Neural cell (in vitro differentiated cells): ENCODE results near the gene SLIT3. TPM values are rescaled to one million over a fixed set of nuclear protein-coding genes. Genes with fewer than 3 reads are reported as not detected.

Experiments
- H2AFZ ChIP-seq: fragments of 200-600, 300-800 bp; sonication (generic), shearing (Covaris generic); 2 replicates; pipeline ENCODE4 v1.6.0; 2014; ENCODE audit warnings: low read depth, mild to moderate bottlenecking, antibody characterized with exemption, low read length, moderate library complexity
- H3F3A ChIP-seq: fragments of 200-600 bp; shearing (Covaris generic); 2 replicates; pipeline ENCODE4 v1.6.1; 2016; ENCODE audit warnings: mild to moderate bottlenecking, moderate library complexity, mixed read lengths, antibody characterized with exemption, low read length; ENCODE audit not compliant: insufficient read depth, poor library complexity, severe bottlenecking
- H3K27ac ChIP-seq: fragments of 200-600, 300-800 bp; sonication (generic), shearing (Covaris generic); 2 replicates; pipeline ENCODE4 v1.5.1; 2014; ENCODE audit warnings: mild to moderate bottlenecking, low read length, moderate library complexity
- H3K27me3 ChIP-seq: fragments of 300-800, 200-600 bp; sonication (generic), shearing (Covaris generic); 2 replicates; pipeline ENCODE4 v1.6.0; 2014; ENCODE audit warnings: mild to moderate bottlenecking, low read depth, low read length, moderate library complexity; ENCODE audit not compliant: insufficient read depth
- H3K36me3 ChIP-seq: fragments of 300-800, 200-600 bp; sonication (generic), shearing (Covaris generic); 2 replicates; pipeline ENCODE4 v1.5.1; 2014; ENCODE audit warnings: mild to moderate bottlenecking, antibody characterized with exemption, low read length, moderate library complexity; ENCODE audit not compliant: insufficient read depth
- H3K4me2 ChIP-seq: fragments of 300-800, 200-600 bp; sonication (generic), shearing (Covaris generic); 2 replicates; pipeline ENCODE4 v1.6.0; 2014; ENCODE audit warnings: mild to moderate bottlenecking, low read length
- H3K4me3 ChIP-seq: fragments of 300-800, 200-600 bp; sonication (generic), shearing (Covaris generic); 2 replicates; pipeline ENCODE4 v1.5.1; 2014; ENCODE audit warnings: mild to moderate bottlenecking, low read length, moderate library complexity
- H3K79me2 ChIP-seq: fragments of 200-600 bp; shearing (Covaris generic); replicated peaks from 2 replicates; pipeline ENCODE4 v1.6.0; 2014; ENCODE audit warnings: mild to moderate bottlenecking, low read length, moderate library complexity; ENCODE audit not compliant: insufficient read depth
- H3K9ac ChIP-seq: fragments of 300-800, 200-600 bp; sonication (generic), shearing (Covaris generic); 2 replicates; pipeline ENCODE4 v1.6.1; 2016; ENCODE audit warnings: mild to moderate bottlenecking, low read length, mixed read lengths
- H3K9me2 ChIP-seq: fragments of 200-600 bp; shearing (Covaris generic); 2 replicates; pipeline ENCODE4 v1.6.1; 2016; ENCODE audit warnings: mild to moderate bottlenecking, low read length, mixed read lengths; ENCODE audit not compliant: insufficient read depth
- H3K9me3 ChIP-seq: fragments of 200-600, 300-800 bp; sonication (generic), shearing (Covaris generic); 2 replicates; pipeline ENCODE4 v1.6.1; 2016; ENCODE audit warnings: mild to moderate bottlenecking, mixed run types, low read length, moderate library complexity, mixed read lengths
- H4K20me1 ChIP-seq: fragments of 200-600 bp; shearing (Covaris generic); 2 replicates; pipeline ENCODE4 v1.6.1; 2016; ENCODE audit warnings: mild to moderate bottlenecking, mixed run types; ENCODE audit not compliant: insufficient read depth
- CTCF ChIP-seq: fragments of 450-650 bp; IDR thresholded peaks from 2 replicates; pipeline ENCODE4 v1.5.1; 2014; ENCODE audit warnings: antibody characterized with exemption, mild to moderate bottlenecking, moderate library complexity; ENCODE audit not compliant: poor library complexity, severe bottlenecking
- EP300 ChIP-seq: fragments of 450-650 bp; conservative IDR thresholded peaks from 2 replicates; pipeline ENCODE4 v1.6.1; 2014; ENCODE audit warnings: antibody characterized with exemption, mild to moderate bottlenecking, moderate library complexity; ENCODE audit not compliant: poor library complexity, severe bottlenecking
- EZH2 ChIP-seq: fragments of 200-600, 300-800 bp; shearing (Covaris generic), sonication (generic); IDR thresholded peaks from 2 replicates; pipeline ENCODE4 v1.6.1; 2014; ENCODE audit warnings: antibody characterized with exemption, low read length, borderline replicate concordance, mild to moderate bottlenecking; ENCODE audit not compliant: insufficient read depth, poor library complexity, severe bottlenecking
- MXI1 ChIP-seq: fragments of 450-650 bp; conservative IDR thresholded peaks from 2 replicates; pipeline ENCODE4 v1.6.1; 2014; ENCODE audit warnings: antibody characterized with exemption, mild to moderate bottlenecking; ENCODE audit not compliant: poor library complexity, severe bottlenecking
- POLR2AphosphoS5 ChIP-seq: IDR thresholded peaks from 2 replicates; pipeline ENCODE4 v1.6.1; 2012
- RAD21 ChIP-seq: fragments of 450-650 bp; conservative IDR thresholded peaks from 2 replicates; pipeline ENCODE4 v1.6.1; 2014; ENCODE audit warnings: antibody characterized with exemption, mild to moderate bottlenecking, moderate library complexity
- REST ChIP-seq: IDR thresholded peaks from 2 replicates; pipeline ENCODE4 v1.6.1; 2012; ENCODE audit warnings: borderline replicate concordance
- SMC3 ChIP-seq: fragments of 450-650 bp; conservative IDR thresholded peaks from 2 replicates; pipeline ENCODE4 v1.6.1; 2014; ENCODE audit warnings: antibody characterized with exemption, mild to moderate bottlenecking, moderate library complexity; ENCODE audit not compliant: poor library complexity
- TAF1 ChIP-seq: IDR thresholded peaks from 2 replicates; pipeline ENCODE4 v1.6.1; 2012; ENCODE audit warnings: low read depth
- polyA plus RNA-seq: library from polyadenylated mRNA; depleted of rRNA; stranded (reverse); fragments of >200 nt; gene quantifications from 2 replicates; pipeline ENCODE4 v1.2.3, GENCODE V29; 2014

Gene SLIT3
- polyA plus RNA-seq, 1 donor from 2014 or later, result 1.2 TPM

- Histone ChIP-seq H4K20me1 (no peaks in the 10 kb centered on the region), H3K9me2 (no peaks in the 10 kb centered on the region), H3F3A (no peaks in the 10 kb centered on the region), H3K79me2 (no peaks in the 10 kb centered on the region), H2AFZ (no peak overlapping the region), H3K27ac (no peak overlapping the region), H3K4me3 (no peak overlapping the region), H3K9me3 (no peaks in the 10 kb centered on the region), H3K4me2 (no peak overlapping the region), H3K27me3 (no peaks in the 10 kb centered on the region), H3K36me3 (no peaks in the 10 kb centered on the region), H3K9ac (no peak overlapping the region)
- TF ChIP-seq CTCF (no peak), REST (no peak), POLR2AphosphoS5 (no peak), SMC3 (no peak), EP300 (no peak), EZH2 (no peak), TAF1 (no peak), MXI1 (no peak), RAD21 (no peak)
Measured at GRCh38 chr5:169197343-169197742, 103.6 kb downstream of the SLIT3 start.

- no peaks in the 10 kb centered on the region for H3K27me3 ChIP-seq
- no peak overlapping the region for H2AFZ ChIP-seq
- H3K4me2 ChIP-seq, result no peak overlapping the region
- no peaks in the 10 kb centered on the region for H4K20me1 ChIP-seq
- H3K9ac ChIP-seq, result no peak overlapping the region
- no peaks in the 10 kb centered on the region for H3K9me3 ChIP-seq
- no peaks in the 10 kb centered on the region for H3K9me2 ChIP-seq
- H3K36me3 ChIP-seq, result no peaks in the 10 kb centered on the region
- TF ChIP-seq EP300, result no peak
- TF ChIP-seq SMC3, result no peak
- TF ChIP-seq CTCF, result no peak
- TF ChIP-seq POLR2AphosphoS5, result no peak
- no peak for TF ChIP-seq RAD21
- no peak for TF ChIP-seq EZH2
- TF ChIP-seq REST, result no peak
- no peak for TF ChIP-seq TAF1
- no peak for TF ChIP-seq MXI1
- no peak overlapping the region for H3K27ac ChIP-seq
- no peaks in the 10 kb centered on the region for H3F3A ChIP-seq
- H3K79me2 ChIP-seq, result no peaks in the 10 kb centered on the region
- no peak overlapping the region for H3K4me3 ChIP-seq
Measured at GRCh38 chr5:169196059-169196458, 104.9 kb downstream of the SLIT3 start.
